Measurements from ENCODE around the gene ZSCAN9. TPM values are rescaled to one million over a fixed set of nuclear protein-coding genes. Genes with fewer than 3 reads are reported as not detected.

ZSCAN9 gene
- polyA plus RNA-seq, 3 donors, result 28.8 to 38.9 (median 31.8) TPM

Other genes starting within 250 kb of the ZSCAN9 start
- gene ZNF165, start 144.7 kb upstream of the ZSCAN9 start, polyA plus RNA-seq (ENCODE audit: insufficient read length in 3 of 3), result 1 to 10 TPM; 3.9 to 5.4 (median 4.6) TPM
- 10 to 100 TPM; 11.0 to 11.4 (median 11.0) TPM for gene ZSCAN16, start 100.7 kb upstream of the ZSCAN9 start, polyA plus RNA-seq (ENCODE audit: insufficient read length in 3 of 3)
- gene ZKSCAN8, start 83.4 kb upstream of the ZSCAN9 start, polyA plus RNA-seq (ENCODE audit: insufficient read length in 3 of 3), result 10 to 100 TPM; 39.2 to 49.9 (median 41.5) TPM
- gene ZKSCAN4, start 27.0 kb downstream of the ZSCAN9 start, polyA plus RNA-seq (ENCODE audit: insufficient read length in 3 of 3), result 10 to 100 TPM; 11.0 to 11.7 (median 11.0) TPM
- gene NKAPL, start 34.0 kb downstream of the ZSCAN9 start, polyA plus RNA-seq (ENCODE audit: insufficient read length in 3 of 3), result 1 to 10 TPM; 2.5 to 3.2 (median 2.5) TPM
- 10 to 100 TPM; 34.6 to 41.0 (median 35.4) TPM for gene ZSCAN26, start 41.9 kb downstream of the ZSCAN9 start, polyA plus RNA-seq (ENCODE audit: insufficient read length in 3 of 3)
- 10 to 100 TPM; 10.2 to 11.2 (median 11.1) TPM for gene PGBD1, start 56.3 kb downstream of the ZSCAN9 start, polyA plus RNA-seq (ENCODE audit: insufficient read length in 3 of 3)
- gene ZSCAN31, start 110.9 kb downstream of the ZSCAN9 start, polyA plus RNA-seq (ENCODE audit: insufficient read length in 3 of 3), result 1 to 10 TPM; 8.7 to 9.9 (median 9.5) TPM
- gene ZKSCAN3, start 124.7 kb downstream of the ZSCAN9 start, polyA plus RNA-seq (ENCODE audit: insufficient read length in 3 of 3), result 10 to 100 TPM; 10.4 to 13.5 (median 10.6) TPM
- gene ZSCAN12, start 174.5 kb downstream of the ZSCAN9 start, polyA plus RNA-seq (ENCODE audit: insufficient read length in 3 of 3), result 10 to 100 TPM; 14.2 to 14.8 (median 14.6) TPM
- 10 to 100 TPM; 13.6 to 17.2 (median 15.5) TPM for gene ZSCAN23, start 218.2 kb downstream of the ZSCAN9 start, polyA plus RNA-seq (ENCODE audit: insufficient read length in 3 of 3)